IMR-90 (cell line): ENCODE measurements around the gene GH2. TPM values are rescaled to one million over a fixed set of nuclear protein-coding genes. Genes with fewer than 3 reads are reported as not detected.
"Not testable (repeated sequence)": the region's sequence is repeated elsewhere in the genome, so short reads cannot be mapped to it uniquely, and the experiment has no call there.

Experiments
- ATAC-seq: fragments of 200-7000 bp; cut with Tn5 transposase; 2 replicates; pipeline ENCODE4 v1.9.1; 2020; ENCODE audit warnings: low read depth, mild to moderate bottlenecking, moderate library complexity
- BruUV-seq: library from RNA; stranded (reverse); fragments of 400-500 nt; replicated peaks from 2 replicates; lab custom pipeline; 2021; lab: Mats Ljungman, UMichigan
- CTCF ChIA-PET: fragments of 300-600 bp; formaldehyde crosslinking; extraction: SDS; loops from one replicate; lab custom pipeline; 2021; ENCODE audit warnings: antibody characterized with exemption; lab: Yijun Ruan, JAX
- POLR2A ChIA-PET: fragments of 300-600 bp; sonication (Branson Sonifier 250); formaldehyde crosslinking; loops from one replicate; lab custom pipeline; 2022; ENCODE audit warnings: antibody characterized with exemption; ENCODE audit not compliant: unreplicated experiment; lab: Charles Lee
- DNase-seq: peaks from one replicate; pipeline ENCODE4 v3.0.0; 2013
- H2AFZ ChIP-seq: replicated peaks from 2 replicates; pipeline ENCODE3; 2013; ENCODE audit warnings: low read length, mild to moderate bottlenecking; ENCODE audit not compliant: poor library complexity
- H2AK5ac ChIP-seq: 2 replicates; pipeline ENCODE4 v1.6.1; 2013; ENCODE audit warnings: low read depth, low read length, inconsistent platforms
- H2AK9ac ChIP-seq: replicated peaks from 2 replicates; pipeline ENCODE3; 2013; ENCODE audit warnings: mild to moderate bottlenecking, low read depth, low read length, moderate library complexity; ENCODE audit not compliant: poor library complexity
- H2BK120ac ChIP-seq: 2 replicates; pipeline ENCODE4 v1.6.1; 2013; ENCODE audit warnings: low read depth, low read length, inconsistent platforms
- H2BK15ac ChIP-seq: 3 replicates; pipeline ENCODE4 v1.6.1; 2013; ENCODE audit warnings: low read depth, low read length, inconsistent platforms
- H2BK20ac ChIP-seq: 2 replicates; pipeline ENCODE4 v1.6.1; 2013; ENCODE audit warnings: low read depth, mild to moderate bottlenecking, inconsistent platforms, low read length, moderate library complexity
- H2BK5ac ChIP-seq: 2 replicates; pipeline ENCODE4 v1.6.1; 2013; ENCODE audit warnings: mild to moderate bottlenecking, low read depth, low read length, inconsistent platforms; ENCODE audit not compliant: poor library complexity, severe bottlenecking
- H3K14ac ChIP-seq: replicated peaks from 2 replicates; pipeline ENCODE4 v1.6.1; 2013; ENCODE audit warnings: low read depth, low read length, inconsistent platforms
- H3K18ac ChIP-seq: 2 replicates; pipeline ENCODE4 v1.6.1; 2013; ENCODE audit warnings: low read depth, low read length, control low read depth
- H3K23ac ChIP-seq: 2 replicates; pipeline ENCODE4 v1.6.1; 2013; ENCODE audit warnings: low read depth, low read length, inconsistent platforms
- H3K27ac ChIP-seq: 2 replicates; pipeline ENCODE4 v1.5.1; 2013; ENCODE audit warnings: mild to moderate bottlenecking, control low read depth, low read length; ENCODE audit not compliant: insufficient read depth
- H3K27me3 ChIP-seq: 2 replicates; pipeline ENCODE4 v1.6.1; 2013; ENCODE audit warnings: low read length; ENCODE audit not compliant: control insufficient read depth, insufficient read depth
- H3K36me3 ChIP-seq: 2 replicates; pipeline ENCODE4 v1.6.1; 2013; ENCODE audit warnings: low read length, mixed read lengths; ENCODE audit not compliant: control insufficient read depth, insufficient read depth
- H3K4ac ChIP-seq: 2 replicates; pipeline ENCODE4 v1.6.1; 2013; ENCODE audit warnings: low read depth, low read length, inconsistent platforms
- H3K4me1 ChIP-seq: 2 replicates; pipeline ENCODE4 v1.6.1; 2013; ENCODE audit warnings: low read length, mixed read lengths; ENCODE audit not compliant: control insufficient read depth, insufficient read depth
- H3K4me2 ChIP-seq: 2 replicates; pipeline ENCODE4 v1.6.1; 2013; ENCODE audit warnings: low read depth, mild to moderate bottlenecking, control low read depth, low read length, moderate library complexity
- H3K4me3 ChIP-seq: 2 replicates; pipeline ENCODE4 v1.5.1; 2013; ENCODE audit warnings: low read depth, mild to moderate bottlenecking, control low read depth, low read length, moderate library complexity; ENCODE audit not compliant: insufficient read depth
- H3K56ac ChIP-seq: 2 replicates; pipeline ENCODE4 v1.6.1; 2013; ENCODE audit warnings: low read length, inconsistent platforms; ENCODE audit not compliant: insufficient read depth; ENCODE audit errors: extremely low read depth
- H3K79me1 ChIP-seq, 2 experiments: 2 replicates each; pipeline ENCODE4 v1.6.1; 2013; ENCODE audit warnings: low read length in 2 of 2, inconsistent platforms in 1 of 2, low read depth in 1 of 2
- H3K9ac ChIP-seq: 2 replicates; pipeline ENCODE4 v1.6.1; 2013; ENCODE audit warnings: low read depth, low read length, control low read depth
- H3K9me1 ChIP-seq: 2 replicates; pipeline ENCODE4 v1.6.1; 2013; ENCODE audit warnings: low read length, inconsistent platforms; ENCODE audit not compliant: insufficient read depth
- H3K9me3 ChIP-seq: 2 replicates; pipeline ENCODE4 v1.6.1; 2013; ENCODE audit warnings: low read length; ENCODE audit not compliant: control insufficient read depth, insufficient read depth
- H4K20me1 ChIP-seq: 2 replicates; pipeline ENCODE4 v1.6.1; 2013; ENCODE audit warnings: low read length, inconsistent platforms; ENCODE audit not compliant: insufficient read depth
- H4K5ac ChIP-seq: 2 replicates; pipeline ENCODE4 v1.6.1; 2013; ENCODE audit warnings: mild to moderate bottlenecking, low read depth, low read length, control low read depth
- H4K8ac ChIP-seq, 2 experiments: 2 replicates each; pipeline ENCODE4 v1.6.1; 2013; ENCODE audit warnings: low read depth in 2 of 2, low read length in 2 of 2, control low read depth in 1 of 2, inconsistent platforms in 1 of 2
- H4K91ac ChIP-seq: 2 replicates; pipeline ENCODE4 v1.6.1; 2013; ENCODE audit warnings: low read depth, low read length, inconsistent platforms; ENCODE audit not compliant: insufficient read depth
- WGBS, 2 experiments: methylation state at CpG; one replicate each; pipeline versions ENCODE4 v1.1.5 to v1.1.7; 2013; ENCODE audit warnings: missing lambda C conversion rate in 2 of 2; ENCODE audit not compliant: insufficient read length in 1 of 2; ENCODE audit errors: extremely low coverage in 2 of 2; 5-methylcytosine and 5-hydroxymethylcytosine counted together
- dilution Hi-C: fragments of 300-500 bp; cut with HindIII; formaldehyde crosslinking; loops from one replicate; pipeline ENCODE4 v1.14.3; 2018; ENCODE audit warnings: low sequenced_read_pairs; ENCODE audit not compliant: unreplicated experiment
- in situ Hi-C: fragments of 300-500 bp; cut with MboI; formaldehyde crosslinking; loops from 3 replicates; pipeline ENCODE4 v1.14.3; 2019; ENCODE audit warnings: low sequenced_read_pairs, inconsistent platforms, mixed read lengths
- intact Hi-C: fragments of 100-400 bp; cut with micrococcal nuclease; formaldehyde crosslinking; loops from 2 replicates; pipeline ENCODE4 v1.10.0; 2022
- polyA plus RNA-seq, 3 experiments: library from polyadenylated mRNA; depleted of rRNA; stranded (reverse); fragments of >200 nt; gene quantifications; 2 replicates each; pipeline ENCODE4 v1.2.3, GENCODE V29; 2012; ENCODE audit warnings: low replicate concordance in 1 of 3
- total RNA-seq: library from RNA; depleted of rRNA; stranded (reverse); fragments of >200 nt; gene quantifications from 2 replicates; pipeline ENCODE4 v1.2.3, GENCODE V29; 2012

Gene GH2
- total and polyA plus RNA-seq, 2 of the 4 experiments (the other 2 are of a cell fraction) = not detected

GRCh38 chr17:63856425-63856824 is 25.3 kb downstream of the GH2 start:
- POLR2A ChIA-PET = not testable (repeated sequence)
- CTCF ChIA-PET = interaction anchor here (0.6 to 0.7 kb wide), 2 partner anchors 33 to 50 kb away, joined by 3 to 6 read pairs; no protein-coding TSS in a partner anchor

More at GRCh38 chr17:63856425-63856824, 25.3 kb downstream of the GH2 start:
- H3K18ac ChIP-seq, H2BK20ac ChIP-seq, H4K8ac ChIP-seq, H4K5ac ChIP-seq, H4K20me1 ChIP-seq, H3K27ac ChIP-seq, H3K4me1 ChIP-seq, intact Hi-C loops, H2BK5ac ChIP-seq, DNase-seq, H3K9me1 ChIP-seq, H3K4me2 ChIP-seq, H2BK120ac ChIP-seq, H3K9me3 ChIP-seq, H2AFZ ChIP-seq, H3K4ac ChIP-seq, H4K91ac ChIP-seq, H3K4me3 ChIP-seq, BruUV-seq, H3K9ac ChIP-seq, H2AK9ac ChIP-seq, H3K23ac ChIP-seq, ATAC-seq, in situ Hi-C loops, H3K14ac ChIP-seq, H2BK15ac ChIP-seq, H3K79me1 ChIP-seq, H2AK5ac ChIP-seq, H3K56ac ChIP-seq, H3K36me3 ChIP-seq, dilution Hi-C loops: not testable (repeated sequence)
- H3K27me3 ChIP-seq = peaks cover 39% of the 10 kb centered on the region
- WGBS, 2 experiments = no CpG with 5 or more reads among the region's 8 CpGs
